Jurkat, Clone E6-1 (cell line): ENCODE measurements around the gene ZBTB33.

Source experiments
- DNase-seq: peaks from one replicate; pipeline ENCODE4 v3.0.0-alpha.2; 2011; ENCODE audit warnings: low read depth, low spot score
- H3K4me3 ChIP-seq: 2 replicates; pipeline ENCODE4 v1.5.1; 2011; ENCODE audit warnings: mild to moderate bottlenecking, low read length, control low read depth, moderate library complexity

ZBTB33 gene

GRCh38 chrX:120301497-120301896, 50.9 kb downstream of the ZBTB33 start:
- H3K4me3 ChIP-seq = no peak overlapping the region

GRCh38 chrX:120301960-120302359, 51.3 kb downstream of the ZBTB33 start:
- no peak overlapping the region for H3K4me3 ChIP-seq
- DNase-seq = no peak

More at GRCh38 chrX:120301497-120301896, 50.9 kb downstream of the ZBTB33 start:
- DNase-seq = no peak

- no peak overlapping the region for H3K4me3 ChIP-seq
- DNase-seq = peak; percentile 37
These were observed 51.8 kb downstream of the ZBTB33 start for GRCh38 chrX:120302434-120302833.

- DNase-seq = no peak
- no peak overlapping the region for H3K4me3 ChIP-seq
These were observed 53.6 kb downstream of the ZBTB33 start for GRCh38 chrX:120304256-120304655.

- no peak overlapping the region for H3K4me3 ChIP-seq
- no peak for DNase-seq
These were observed 55.0 kb downstream of the ZBTB33 start for GRCh38 chrX:120305531-120306141.

GRCh38 chrX:120306630-120307029, 56.0 kb downstream of the ZBTB33 start:
- H3K4me3 ChIP-seq = no peak overlapping the region
- no peak for DNase-seq
